ENCODE measurements around the gene TMEM43. TPM values are rescaled to one million over a fixed set of nuclear protein-coding genes. Genes with fewer than 3 reads are reported as not detected.

TMEM43 gene
- polyA plus RNA-seq, 1 of the 3 experiments (the other 2 are of a cell fraction) = 105 TPM

- H3K9me2 ChIP-seq = no peaks in the 10 kb centered on the region
- H3K4me3 ChIP-seq (ENCODE audit: low read depth in 2 of 2, low read length in 1 of 2) = no peak overlapping the region
- no peaks in the 10 kb centered on the region for H4K20me1 ChIP-seq (ENCODE audit: insufficient read depth)
- no peak overlapping the region for H3K27ac ChIP-seq (ENCODE audit: low read depth in 2 of 2, low read length in 1 of 2)
- H3K4me1 ChIP-seq (ENCODE audit: control insufficient read depth in 1 of 2, insufficient read depth in 2 of 2, low read depth in 1 of 2, low read length in 1 of 2) = no peaks in the 10 kb centered on the region
- 100% methylated on average over 2 of the region's 2 CpGs for WGBS (ENCODE audit: low lambda C conversion rate)
- no peak overlapping the region for H2AFZ ChIP-seq (ENCODE audit: low read depth)
- peaks cover 91 to 93% of the 10 kb centered on the region in 2 experiments for H3K36me3 ChIP-seq (replicated peaks in 1 of 2; ENCODE audit: control insufficient read depth in 1 of 2, insufficient read depth in 2 of 2, low read length in 1 of 2)
- ChIA-PET CTCF (no interaction called here), POLR2A (no interaction called here)
- TF ChIP-seq NFIC (IDR thresholded peaks at IDR 0.05; ENCODE audit: borderline replicate concordance) = no peak
- TF ChIP-seq FOXJ3 (CRISPR knock-in tag; IDR thresholded peaks at IDR 0.05) = no peak
- H3F3A ChIP-seq (replicated peaks; ENCODE audit: insufficient read depth) = no peaks in the 10 kb centered on the region
- H3K27me3 ChIP-seq (ENCODE audit: insufficient read depth) = no peaks in the 10 kb centered on the region
- DNase-seq = no peak
- H3K9ac ChIP-seq = no peak overlapping the region
- peaks cover 9% of the 10 kb centered on the region; the same call in 1 of the 2 replicates for H3K9me3 ChIP-seq
- H3K79me2 ChIP-seq (ENCODE audit: insufficient read depth) = peaks cover 62% of the 10 kb centered on the region
- H3K4me2 ChIP-seq = no peak overlapping the region
These were observed 37.3 kb downstream of the TMEM43 start for GRCh38 chr3:14162178-14162577.

- H3K9me3 ChIP-seq = no peaks in the 10 kb centered on the region
- H3K79me2 ChIP-seq (ENCODE audit: insufficient read depth) = peaks cover 54% of the 10 kb centered on the region
- H3K27me3 ChIP-seq (ENCODE audit: insufficient read depth) = no peaks in the 10 kb centered on the region
- peaks cover 32% of the 10 kb centered on the region for H3F3A ChIP-seq (replicated peaks; ENCODE audit: insufficient read depth)
- no peak for TF ChIP-seq MEF2A (IDR thresholded peaks at IDR 0.05; ENCODE audit: borderline replicate concordance, low read depth)
- TF ChIP-seq NFIC (IDR thresholded peaks at IDR 0.05; ENCODE audit: borderline replicate concordance) = no peak
- no peak for TF ChIP-seq JUND (IDR thresholded peaks at IDR 0.05)
- TF ChIP-seq PBX3 (IDR thresholded peaks at IDR 0.05) = no peak
- TF ChIP-seq FOXJ3 (CRISPR knock-in tag; IDR thresholded peaks at IDR 0.05) = no peak
- TF ChIP-seq YY1 (IDR thresholded peaks at IDR 0.05; ENCODE audit: low read depth) = no peak
- TF ChIP-seq MXI1 (IDR thresholded peaks at IDR 0.05; ENCODE audit: low read depth, low read length) = no peak
- TF ChIP-seq IRF3 (IDR thresholded peaks at IDR 0.05; ENCODE audit: low read depth, low read length) = no peak
- TF ChIP-seq ZBTB33 (IDR thresholded peaks at IDR 0.05; ENCODE audit: borderline replicate concordance, low read depth) = no peak
- TF ChIP-seq GABPA (IDR thresholded peaks at IDR 0.05; ENCODE audit: low read depth) = no peak
- no peak for TF ChIP-seq FOSL2 (IDR thresholded peaks at IDR 0.05; ENCODE audit: borderline replicate concordance, low read depth)
- TF ChIP-seq TAF1 (IDR thresholded peaks at IDR 0.05; ENCODE audit: borderline replicate concordance, low read depth, low read length) = no peak
- TF ChIP-seq EP300 (IDR thresholded peaks at IDR 0.05; ENCODE audit: borderline replicate concordance in 1 of 2, low read depth in 1 of 2, low read length in 1 of 2) = no peak
- TF ChIP-seq FOXM1 (IDR thresholded peaks at IDR 0.05; ENCODE audit: low read depth) = no peak
- no peak for TF ChIP-seq USF2 (IDR thresholded peaks at IDR 0.05; ENCODE audit: borderline replicate concordance, low read depth, low read length)
- no peak for TF ChIP-seq TEAD4 (IDR thresholded peaks at IDR 0.05; ENCODE audit: borderline replicate concordance, insufficient read depth)
- TF ChIP-seq ELF1 (IDR thresholded peaks at IDR 0.05) = no peak
- no peak for TF ChIP-seq MAX (IDR thresholded peaks at IDR 0.05; ENCODE audit: low read depth)
- TF ChIP-seq POLR2AphosphoS5 (IDR thresholded peaks at IDR 0.05; ENCODE audit: low read depth, low read length) = no peak
- TF ChIP-seq USF1 (IDR thresholded peaks at IDR 0.05; ENCODE audit: borderline replicate concordance, low read depth) = no peak
- peaks cover 81 to 92% of the 10 kb centered on the region in 2 experiments for H3K36me3 ChIP-seq (replicated peaks in 1 of 2; ENCODE audit: control insufficient read depth in 1 of 2, insufficient read depth in 2 of 2, low read length in 1 of 2)
- no peak overlapping the region for H3K4me3 ChIP-seq (ENCODE audit: low read depth in 2 of 2, low read length in 1 of 2)
- ChIA-PET POLR2A (interaction anchor here (1.1 kb wide), 2 partner anchors 9 to 12 kb away, joined by 3 read pairs; partner anchors contain the start of genes LSM3 and XPC), CTCF (interaction anchor here (0.6 to 1.6 kb wide), 5 partner anchors 9 to 36 kb away, joined by 3 to 5 read pairs (median 3); partner anchors contain the start of genes LSM3 and XPC)
- H3K9ac ChIP-seq = no peak overlapping the region
- peaks cover 16 to 27% of the 10 kb centered on the region in 2 experiments for H3K4me1 ChIP-seq (ENCODE audit: control insufficient read depth in 1 of 2, insufficient read depth in 2 of 2, low read depth in 1 of 2, low read length in 1 of 2)
- H3K4me2 ChIP-seq = no peak overlapping the region
- H3K9me2 ChIP-seq = no peaks in the 10 kb centered on the region
- H3K27ac ChIP-seq (ENCODE audit: low read depth in 2 of 2, low read length in 1 of 2) = no peak overlapping the region
- DNase-seq = no peak
- WGBS (ENCODE audit: low lambda C conversion rate) = 84% methylated on average over 9 of the region's 9 CpGs
- H2AFZ ChIP-seq (ENCODE audit: low read depth) = no peak overlapping the region
- H4K20me1 ChIP-seq (ENCODE audit: insufficient read depth) = no peaks in the 10 kb centered on the region
These were observed 42.2 kb downstream of the TMEM43 start for GRCh38 chr3:14166877-14167603.
